ENCODE data around the gene TUSC2. TPM values are rescaled to one million over a fixed set of nuclear protein-coding genes. Genes with fewer than 3 reads are reported as not detected.

Gene TUSC2
- total and polyA plus RNA-seq, 2 of the 13 experiments (the other 11 are each of a cell fraction or from before 2014, with no cell fraction given) = 36.7 to 39.1 TPM

DNA sequence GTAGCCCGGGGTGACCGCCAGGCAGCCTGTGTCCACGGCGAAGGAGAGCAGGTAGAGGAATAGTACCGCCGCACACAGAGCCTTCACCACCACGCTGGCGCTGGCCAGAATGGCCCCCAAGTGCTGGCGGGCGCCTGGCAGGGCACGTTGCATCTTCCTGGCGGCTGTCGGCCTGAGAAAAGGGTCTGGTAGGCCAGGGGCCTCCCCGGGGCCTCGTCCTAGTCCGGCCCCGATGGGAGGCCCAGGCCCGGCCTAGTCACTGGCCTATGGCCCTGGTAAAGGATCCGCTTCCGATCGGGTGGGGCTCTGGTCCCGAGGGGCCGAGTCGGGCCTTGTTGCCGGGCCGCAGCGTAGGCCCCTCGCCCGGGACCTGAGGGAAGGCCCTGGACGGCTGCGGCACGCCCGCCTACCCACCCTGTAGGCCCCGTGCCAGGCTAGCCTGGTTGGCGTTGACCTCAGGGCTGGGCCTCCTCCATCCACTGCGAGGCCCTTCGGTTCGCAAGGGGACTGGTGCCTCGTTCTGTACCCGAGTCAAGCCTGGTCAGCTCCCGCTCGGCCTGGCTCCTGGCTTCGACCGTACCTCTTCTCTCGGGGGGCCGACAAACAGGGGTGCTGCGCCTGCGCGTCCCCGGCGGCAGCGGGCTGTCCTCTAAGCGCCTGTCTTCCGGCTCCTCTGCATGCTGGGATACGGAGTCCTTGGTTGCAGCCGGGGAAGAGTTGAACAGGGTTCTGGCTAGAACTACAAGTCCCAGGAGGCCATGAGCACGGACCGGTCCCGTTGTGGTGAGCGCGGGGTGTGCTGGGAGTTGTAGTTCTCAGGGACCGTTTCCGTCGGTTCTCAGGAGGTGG is 31.1 kb upstream of the TUSC2 start, which contains the start of gene TMEM115 (continued):
- TF ChIP-seq, protein P1, sequence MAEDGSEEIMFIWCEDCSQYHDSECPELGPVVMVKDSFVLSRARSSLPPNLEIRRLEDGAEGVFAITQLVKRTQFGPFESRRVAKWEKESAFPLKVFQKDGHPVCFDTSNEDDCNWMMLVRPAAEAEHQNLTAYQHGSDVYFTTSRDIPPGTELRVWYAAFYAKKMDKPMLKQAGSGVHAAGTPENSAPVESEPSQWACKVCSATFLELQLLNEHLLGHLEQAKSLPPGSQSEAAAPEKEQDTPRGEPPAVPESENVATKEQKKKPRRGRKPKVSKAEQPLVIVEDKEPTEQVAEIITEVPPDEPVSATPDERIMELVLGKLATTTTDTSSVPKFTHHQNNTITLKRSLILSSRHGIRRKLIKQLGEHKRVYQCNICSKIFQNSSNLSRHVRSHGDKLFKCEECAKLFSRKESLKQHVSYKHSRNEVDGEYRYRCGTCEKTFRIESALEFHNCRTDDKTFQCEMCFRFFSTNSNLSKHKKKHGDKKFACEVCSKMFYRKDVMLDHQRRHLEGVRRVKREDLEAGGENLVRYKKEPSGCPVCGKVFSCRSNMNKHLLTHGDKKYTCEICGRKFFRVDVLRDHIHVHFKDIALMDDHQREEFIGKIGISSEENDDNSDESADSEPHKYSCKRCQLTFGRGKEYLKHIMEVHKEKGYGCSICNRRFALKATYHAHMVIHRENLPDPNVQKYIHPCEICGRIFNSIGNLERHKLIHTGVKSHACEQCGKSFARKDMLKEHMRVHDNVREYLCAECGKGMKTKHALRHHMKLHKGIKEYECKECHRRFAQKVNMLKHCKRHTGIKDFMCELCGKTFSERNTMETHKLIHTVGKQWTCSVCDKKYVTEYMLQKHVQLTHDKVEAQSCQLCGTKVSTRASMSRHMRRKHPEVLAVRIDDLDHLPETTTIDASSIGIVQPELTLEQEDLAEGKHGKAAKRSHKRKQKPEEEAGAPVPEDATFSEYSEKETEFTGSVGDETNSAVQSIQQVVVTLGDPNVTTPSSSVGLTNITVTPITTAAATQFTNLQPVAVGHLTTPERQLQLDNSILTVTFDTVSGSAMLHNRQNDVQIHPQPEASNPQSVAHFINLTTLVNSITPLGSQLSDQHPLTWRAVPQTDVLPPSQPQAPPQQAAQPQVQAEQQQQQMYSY (CRISPR knock-in tag; IDR thresholded peaks at IDR 0.05) = no peak
- TF ChIP-seq SALL2 (CRISPR knock-in tag; IDR thresholded peaks at IDR 0.05) (0 out of 2 replicates have a peak, but pooled peaks have one; percentile 41), DNMT1 (CRISPR knock-in tag; IDR thresholded peaks at IDR 0.05) (peak; percentile 58; the same call in 1 of the 2 replicates), ZNF782 (CRISPR knock-in tag; IDR thresholded peaks at IDR 0.05; ENCODE audit: borderline replicate concordance) (peak; percentile 77), ZKSCAN5 (CRISPR knock-in tag; IDR thresholded peaks at IDR 0.05) (no peak), SALL1 (CRISPR knock-in tag; IDR thresholded peaks at IDR 0.05) (peak; percentile 82), ZNF746 (CRISPR knock-in tag; IDR thresholded peaks at IDR 0.05) (peak; percentile 22; the same call in 1 of the 2 replicates), ZNF788 (CRISPR knock-in tag; IDR thresholded peaks at IDR 0.05; ENCODE audit: borderline replicate concordance) (peak; percentile 77; the same call in 1 of the 2 replicates), ZNF335 (CRISPR knock-in tag; IDR thresholded peaks at IDR 0.05) (peak; percentile 99), ZSCAN22 (CRISPR knock-in tag; IDR thresholded peaks at IDR 0.05) (no peak), FOXJ3 (CRISPR knock-in tag; IDR thresholded peaks at IDR 0.05; ENCODE audit: borderline replicate concordance) (no peak), RFX5 (IDR thresholded peaks at IDR 0.05; ENCODE audit: low read depth, low read length) (no peak)
- TF ChIP-seq, protein P2, sequence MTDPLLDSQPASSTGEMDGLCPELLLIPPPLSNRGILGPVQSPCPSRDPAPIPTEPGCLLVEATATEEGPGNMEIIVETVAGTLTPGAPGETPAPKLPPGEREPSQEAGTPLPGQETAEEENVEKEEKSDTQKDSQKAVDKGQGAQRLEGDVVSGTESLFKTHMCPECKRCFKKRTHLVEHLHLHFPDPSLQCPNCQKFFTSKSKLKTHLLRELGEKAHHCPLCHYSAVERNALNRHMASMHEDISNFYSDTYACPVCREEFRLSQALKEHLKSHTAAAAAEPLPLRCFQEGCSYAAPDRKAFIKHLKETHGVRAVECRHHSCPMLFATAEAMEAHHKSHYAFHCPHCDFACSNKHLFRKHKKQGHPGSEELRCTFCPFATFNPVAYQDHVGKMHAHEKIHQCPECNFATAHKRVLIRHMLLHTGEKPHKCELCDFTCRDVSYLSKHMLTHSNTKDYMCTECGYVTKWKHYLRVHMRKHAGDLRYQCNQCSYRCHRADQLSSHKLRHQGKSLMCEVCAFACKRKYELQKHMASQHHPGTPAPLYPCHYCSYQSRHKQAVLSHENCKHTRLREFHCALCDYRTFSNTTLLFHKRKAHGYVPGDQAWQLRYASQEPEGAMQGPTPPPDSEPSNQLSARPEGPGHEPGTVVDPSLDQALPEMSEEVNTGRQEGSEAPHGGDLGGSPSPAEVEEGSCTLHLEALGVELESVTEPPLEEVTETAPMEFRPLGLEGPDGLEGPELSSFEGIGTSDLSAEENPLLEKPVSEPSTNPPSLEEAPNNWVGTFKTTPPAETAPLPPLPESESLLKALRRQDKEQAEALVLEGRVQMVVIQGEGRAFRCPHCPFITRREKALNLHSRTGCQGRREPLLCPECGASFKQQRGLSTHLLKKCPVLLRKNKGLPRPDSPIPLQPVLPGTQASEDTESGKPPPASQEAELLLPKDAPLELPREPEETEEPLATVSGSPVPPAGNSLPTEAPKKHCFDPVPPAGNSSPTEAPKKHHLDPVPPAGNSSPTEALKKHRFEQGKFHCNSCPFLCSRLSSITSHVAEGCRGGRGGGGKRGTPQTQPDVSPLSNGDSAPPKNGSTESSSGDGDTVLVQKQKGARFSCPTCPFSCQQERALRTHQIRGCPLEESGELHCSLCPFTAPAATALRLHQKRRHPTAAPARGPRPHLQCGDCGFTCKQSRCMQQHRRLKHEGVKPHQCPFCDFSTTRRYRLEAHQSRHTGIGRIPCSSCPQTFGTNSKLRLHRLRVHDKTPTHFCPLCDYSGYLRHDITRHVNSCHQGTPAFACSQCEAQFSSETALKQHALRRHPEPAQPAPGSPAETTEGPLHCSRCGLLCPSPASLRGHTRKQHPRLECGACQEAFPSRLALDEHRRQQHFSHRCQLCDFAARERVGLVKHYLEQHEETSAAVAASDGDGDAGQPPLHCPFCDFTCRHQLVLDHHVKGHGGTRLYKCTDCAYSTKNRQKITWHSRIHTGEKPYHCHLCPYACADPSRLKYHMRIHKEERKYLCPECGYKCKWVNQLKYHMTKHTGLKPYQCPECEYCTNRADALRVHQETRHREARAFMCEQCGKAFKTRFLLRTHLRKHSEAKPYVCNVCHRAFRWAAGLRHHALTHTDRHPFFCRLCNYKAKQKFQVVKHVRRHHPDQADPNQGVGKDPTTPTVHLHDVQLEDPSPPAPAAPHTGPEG (CRISPR knock-in tag; IDR thresholded peaks at IDR 0.05) = peak; percentile 47; the same call in 1 of the 2 replicates
- TF ChIP-seq, protein P3, sequence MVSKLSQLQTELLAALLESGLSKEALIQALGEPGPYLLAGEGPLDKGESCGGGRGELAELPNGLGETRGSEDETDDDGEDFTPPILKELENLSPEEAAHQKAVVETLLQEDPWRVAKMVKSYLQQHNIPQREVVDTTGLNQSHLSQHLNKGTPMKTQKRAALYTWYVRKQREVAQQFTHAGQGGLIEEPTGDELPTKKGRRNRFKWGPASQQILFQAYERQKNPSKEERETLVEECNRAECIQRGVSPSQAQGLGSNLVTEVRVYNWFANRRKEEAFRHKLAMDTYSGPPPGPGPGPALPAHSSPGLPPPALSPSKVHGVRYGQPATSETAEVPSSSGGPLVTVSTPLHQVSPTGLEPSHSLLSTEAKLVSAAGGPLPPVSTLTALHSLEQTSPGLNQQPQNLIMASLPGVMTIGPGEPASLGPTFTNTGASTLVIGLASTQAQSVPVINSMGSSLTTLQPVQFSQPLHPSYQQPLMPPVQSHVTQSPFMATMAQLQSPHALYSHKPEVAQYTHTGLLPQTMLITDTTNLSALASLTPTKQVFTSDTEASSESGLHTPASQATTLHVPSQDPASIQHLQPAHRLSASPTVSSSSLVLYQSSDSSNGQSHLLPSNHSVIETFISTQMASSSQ (IDR thresholded peaks at IDR 0.05; ENCODE audit: low read depth) = no peak
- TF ChIP-seq, protein P3 (CRISPR knock-in tag; IDR thresholded peaks at IDR 0.05; ENCODE audit: borderline replicate concordance) = peak; percentile 72; the same call in 1 of the 2 replicates

Data from HepG2 (cell line).